ENCODE data around the gene BUD23.

- TF ChIP-seq MXI1 (IDR thresholded peaks at IDR 0.05; ENCODE audit: low read depth, low read length), result 0 out of 2 replicates have a peak, but pooled peaks have one; percentile 14
- TF ChIP-seq, protein P1, sequence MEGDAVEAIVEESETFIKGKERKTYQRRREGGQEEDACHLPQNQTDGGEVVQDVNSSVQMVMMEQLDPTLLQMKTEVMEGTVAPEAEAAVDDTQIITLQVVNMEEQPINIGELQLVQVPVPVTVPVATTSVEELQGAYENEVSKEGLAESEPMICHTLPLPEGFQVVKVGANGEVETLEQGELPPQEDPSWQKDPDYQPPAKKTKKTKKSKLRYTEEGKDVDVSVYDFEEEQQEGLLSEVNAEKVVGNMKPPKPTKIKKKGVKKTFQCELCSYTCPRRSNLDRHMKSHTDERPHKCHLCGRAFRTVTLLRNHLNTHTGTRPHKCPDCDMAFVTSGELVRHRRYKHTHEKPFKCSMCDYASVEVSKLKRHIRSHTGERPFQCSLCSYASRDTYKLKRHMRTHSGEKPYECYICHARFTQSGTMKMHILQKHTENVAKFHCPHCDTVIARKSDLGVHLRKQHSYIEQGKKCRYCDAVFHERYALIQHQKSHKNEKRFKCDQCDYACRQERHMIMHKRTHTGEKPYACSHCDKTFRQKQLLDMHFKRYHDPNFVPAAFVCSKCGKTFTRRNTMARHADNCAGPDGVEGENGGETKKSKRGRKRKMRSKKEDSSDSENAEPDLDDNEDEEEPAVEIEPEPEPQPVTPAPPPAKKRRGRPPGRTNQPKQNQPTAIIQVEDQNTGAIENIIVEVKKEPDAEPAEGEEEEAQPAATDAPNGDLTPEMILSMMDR (IDR thresholded peaks at IDR 0.05 in 2 of 3, conservative IDR thresholded peaks at IDR 0.05 in 1 of 3; ENCODE audit: insufficient read depth in 2 of 3, low read depth in 1 of 3, low read length in 3 of 3), result peak in 1 of 3 experiments; percentile 12; a peak in 1 of 6 replicates
These were observed 55.4 kb downstream of the BUD23 start, which contains the start of gene ABHD11 for GRCh38 chr7:73738612-73739386.
